ENCODE data around the gene PHPT1. TPM values are rescaled to one million over a fixed set of nuclear protein-coding genes. Genes with fewer than 3 reads are reported as not detected.
A peak's percentile ranks its signal among the peaks of the same experiment; 100 is the strongest.

Gene PHPT1
- total and polyA plus RNA-seq, 2 of the 13 experiments (the other 11 are each of a cell fraction or from before 2014, with no cell fraction given), result 189 to 192 TPM

DNA sequence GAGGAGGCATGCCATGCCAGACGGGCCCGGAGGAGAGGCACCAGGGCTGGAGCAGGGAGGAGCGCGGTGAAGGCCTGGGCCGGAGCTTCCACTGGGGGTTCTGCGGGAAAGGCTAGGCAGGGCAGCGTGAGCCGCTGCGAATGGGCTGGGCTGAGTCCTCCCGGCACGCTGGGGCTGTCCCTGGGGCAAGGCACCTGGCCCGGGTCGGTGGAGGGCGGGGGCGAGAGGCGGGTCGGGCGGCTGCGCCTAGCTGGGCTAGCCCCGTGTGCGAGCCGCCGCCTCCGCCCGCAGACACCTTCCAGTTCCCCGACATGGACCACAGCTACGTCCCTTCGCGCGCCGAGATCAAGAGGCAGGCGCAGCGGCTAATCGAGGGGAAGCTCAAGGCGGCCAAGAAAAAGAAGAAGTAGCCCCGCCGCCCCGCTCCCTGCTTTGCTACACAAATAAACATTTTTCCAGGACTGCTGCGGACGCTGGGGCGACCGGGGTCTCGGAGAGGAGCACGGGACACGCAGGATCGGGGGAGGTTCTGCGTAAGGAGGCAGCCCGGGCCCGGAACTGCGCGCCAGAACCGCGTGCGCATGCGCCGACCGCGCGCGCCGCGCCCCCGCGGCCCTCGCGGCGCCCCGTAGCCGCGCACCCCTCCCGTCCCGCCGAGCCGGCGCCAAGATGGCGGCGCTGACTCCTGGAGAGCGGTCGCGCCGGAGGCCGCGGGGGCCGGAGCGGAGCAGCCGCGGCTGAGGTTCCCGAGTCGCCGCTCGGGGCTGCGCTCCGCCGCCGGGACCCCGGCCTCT, 41.7 kb upstream of the PHPT1 start, which contains the start of gene RABL6 (continued):
- TF ChIP-seq SKI (IDR thresholded peaks at IDR 0.05; ENCODE audit: partially characterized antibody) (peak; percentile 29), GATAD2A (CRISPR knock-in tag; IDR thresholded peaks at IDR 0.05) (no peak), SIN3B (IDR thresholded peaks at IDR 0.05; ENCODE audit: low read length) (0 out of 2 replicates have a peak, but pooled peaks have one; percentile 19), PRDM15 (CRISPR knock-in tag; IDR thresholded peaks at IDR 0.05) (0 out of 2 replicates have a peak, but pooled peaks have one; percentile 25), ZNF788 (CRISPR knock-in tag; IDR thresholded peaks at IDR 0.05; ENCODE audit: borderline replicate concordance) (peak; percentile 84; the same call in 1 of the 2 replicates), ZNF747 (CRISPR knock-in tag; IDR thresholded peaks at IDR 0.05; ENCODE audit: borderline replicate concordance) (peak; percentile 83), ZBTB14 (CRISPR knock-in tag; IDR thresholded peaks at IDR 0.05) (peak; percentile 42), ZNF337 (CRISPR knock-in tag; IDR thresholded peaks at IDR 0.05; ENCODE audit: borderline replicate concordance, low read depth) (no peak), HDAC2 (CRISPR knock-in tag; IDR thresholded peaks at IDR 0.05) (0 out of 2 replicates have a peak, but pooled peaks have one; percentile 28), RAD21 (CRISPR knock-in tag; IDR thresholded peaks at IDR 0.05) (no peak), EED (CRISPR knock-in tag; IDR thresholded peaks at IDR 0.05) (peak; percentile 91), AKAP8 (CRISPR knock-in tag; IDR thresholded peaks at IDR 0.05) (peak; percentile 83), ZNF329 (CRISPR knock-in tag; IDR thresholded peaks at IDR 0.05; ENCODE audit: low read depth) (no peak), GZF1 (CRISPR knock-in tag; IDR thresholded peaks at IDR 0.05) (no peak), ZNF264 (CRISPR knock-in tag; IDR thresholded peaks at IDR 0.05) (no peak), RBFOX2 (IDR thresholded peaks at IDR 0.05; ENCODE audit: low read depth, low read length) (peak; percentile 21; the same call in 1 of the 2 replicates), TFDP2 (CRISPR knock-in tag; IDR thresholded peaks at IDR 0.05) (0 out of 2 replicates have a peak, but pooled peaks have one; percentile 32)
- TF ChIP-seq, protein P1, sequence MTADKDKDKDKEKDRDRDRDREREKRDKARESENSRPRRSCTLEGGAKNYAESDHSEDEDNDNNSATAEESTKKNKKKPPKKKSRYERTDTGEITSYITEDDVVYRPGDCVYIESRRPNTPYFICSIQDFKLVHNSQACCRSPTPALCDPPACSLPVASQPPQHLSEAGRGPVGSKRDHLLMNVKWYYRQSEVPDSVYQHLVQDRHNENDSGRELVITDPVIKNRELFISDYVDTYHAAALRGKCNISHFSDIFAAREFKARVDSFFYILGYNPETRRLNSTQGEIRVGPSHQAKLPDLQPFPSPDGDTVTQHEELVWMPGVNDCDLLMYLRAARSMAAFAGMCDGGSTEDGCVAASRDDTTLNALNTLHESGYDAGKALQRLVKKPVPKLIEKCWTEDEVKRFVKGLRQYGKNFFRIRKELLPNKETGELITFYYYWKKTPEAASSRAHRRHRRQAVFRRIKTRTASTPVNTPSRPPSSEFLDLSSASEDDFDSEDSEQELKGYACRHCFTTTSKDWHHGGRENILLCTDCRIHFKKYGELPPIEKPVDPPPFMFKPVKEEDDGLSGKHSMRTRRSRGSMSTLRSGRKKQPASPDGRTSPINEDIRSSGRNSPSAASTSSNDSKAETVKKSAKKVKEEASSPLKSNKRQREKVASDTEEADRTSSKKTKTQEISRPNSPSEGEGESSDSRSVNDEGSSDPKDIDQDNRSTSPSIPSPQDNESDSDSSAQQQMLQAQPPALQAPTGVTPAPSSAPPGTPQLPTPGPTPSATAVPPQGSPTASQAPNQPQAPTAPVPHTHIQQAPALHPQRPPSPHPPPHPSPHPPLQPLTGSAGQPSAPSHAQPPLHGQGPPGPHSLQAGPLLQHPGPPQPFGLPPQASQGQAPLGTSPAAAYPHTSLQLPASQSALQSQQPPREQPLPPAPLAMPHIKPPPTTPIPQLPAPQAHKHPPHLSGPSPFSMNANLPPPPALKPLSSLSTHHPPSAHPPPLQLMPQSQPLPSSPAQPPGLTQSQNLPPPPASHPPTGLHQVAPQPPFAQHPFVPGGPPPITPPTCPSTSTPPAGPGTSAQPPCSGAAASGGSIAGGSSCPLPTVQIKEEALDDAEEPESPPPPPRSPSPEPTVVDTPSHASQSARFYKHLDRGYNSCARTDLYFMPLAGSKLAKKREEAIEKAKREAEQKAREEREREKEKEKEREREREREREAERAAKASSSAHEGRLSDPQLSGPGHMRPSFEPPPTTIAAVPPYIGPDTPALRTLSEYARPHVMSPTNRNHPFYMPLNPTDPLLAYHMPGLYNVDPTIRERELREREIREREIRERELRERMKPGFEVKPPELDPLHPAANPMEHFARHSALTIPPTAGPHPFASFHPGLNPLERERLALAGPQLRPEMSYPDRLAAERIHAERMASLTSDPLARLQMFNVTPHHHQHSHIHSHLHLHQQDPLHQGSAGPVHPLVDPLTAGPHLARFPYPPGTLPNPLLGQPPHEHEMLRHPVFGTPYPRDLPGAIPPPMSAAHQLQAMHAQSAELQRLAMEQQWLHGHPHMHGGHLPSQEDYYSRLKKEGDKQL (CRISPR knock-in tag; IDR thresholded peaks at IDR 0.05; ENCODE audit: low read depth), result no peak

Data from HepG2 (cell line).